CD4-positive, alpha-beta memory T cell (primary cell): ENCODE results near the gene BMP7. TPM values are rescaled to one million over a fixed set of nuclear protein-coding genes. Genes with fewer than 3 reads are reported as not detected.
A peak's percentile ranks its signal among the peaks of the same experiment; 100 is the strongest.

ENCODE experiments used
- CTCF ChIA-PET: fragments of 350-600 bp; sonication (Branson Sonifier 250); formaldehyde crosslinking; loops from one replicate; lab custom pipeline; 2021; ENCODE audit warnings: inconsistent platforms; ENCODE audit not compliant: partially characterized antibody; lab: Charles Lee
- POLR2A ChIA-PET: fragments of 350-600 bp; sonication (Branson Sonifier 250); formaldehyde crosslinking; loops from one replicate; lab custom pipeline; 2021; ENCODE audit not compliant: partially characterized antibody; lab: Charles Lee
- DNase-seq, 5 donors: peaks; one replicate each; pipeline versions ENCODE4 v3.0.0 to v3.0.0-alpha.2; 2020 to 2022; ENCODE audit warnings: mixed read lengths in 1 of 5
- H3K27ac ChIP-seq: one replicate; pipeline ENCODE4 v1.7.0; 2013; ENCODE audit warnings: low read depth, low read length
- H3K27me3 ChIP-seq: 2 replicates; pipeline ENCODE4 v1.7.0; 2013; ENCODE audit warnings: mild to moderate bottlenecking, low read length, moderate library complexity; ENCODE audit not compliant: insufficient read depth
- H3K36me3 ChIP-seq: 2 replicates; pipeline ENCODE4 v1.7.0; 2013; ENCODE audit warnings: mild to moderate bottlenecking, low read length, moderate library complexity; ENCODE audit not compliant: insufficient read depth
- H3K4me1 ChIP-seq: 2 replicates; pipeline ENCODE4 v1.7.0; 2013; ENCODE audit warnings: mild to moderate bottlenecking, low read length, moderate library complexity; ENCODE audit not compliant: insufficient read depth
- H3K4me3 ChIP-seq, 2 donors: one replicate each; pipeline ENCODE4 v1.7.0; 2013; ENCODE audit warnings: low read length in 2 of 2, mild to moderate bottlenecking in 1 of 2
- H3K9me3 ChIP-seq, 2 donors: one replicate each; pipeline ENCODE4 v1.7.0; 2013; ENCODE audit warnings: low read length in 2 of 2, control low read depth in 1 of 2; ENCODE audit not compliant: control insufficient read depth in 1 of 2
- H3K27ac Mint-ChIP-seq, 7 donors: one replicate each; pipeline ENCODE4 v1.8.0; 2020 to 2021; ENCODE audit warnings: mixed read lengths in 7 of 7, mild to moderate bottlenecking in 6 of 7, inconsistent platforms in 3 of 7, moderate library complexity in 3 of 7
- H3K27me3 Mint-ChIP-seq, 2 donors: one replicate each; pipeline ENCODE4 v1.8.0; 2020 to 2021; ENCODE audit warnings: mixed read lengths in 2 of 2
- H3K36me3 Mint-ChIP-seq, 2 donors: one replicate each; pipeline ENCODE4 v1.8.0; 2020 to 2021; ENCODE audit warnings: mixed read lengths in 2 of 2, inconsistent platforms in 1 of 2, mild to moderate bottlenecking in 1 of 2
- H3K4me1 Mint-ChIP-seq, 4 donors: one replicate each; pipeline ENCODE4 v1.8.0; 2020 to 2021; ENCODE audit warnings: mixed read lengths in 4 of 4, mild to moderate bottlenecking in 1 of 4
- H3K4me3 Mint-ChIP-seq, 8 donors: one replicate each; pipeline ENCODE4 v1.8.0; 2020 to 2021; ENCODE audit warnings: mixed read lengths in 8 of 8, mild to moderate bottlenecking in 7 of 8, moderate library complexity in 6 of 8, inconsistent platforms in 3 of 8
- H3K9me3 Mint-ChIP-seq, 8 donors: one replicate each; pipeline ENCODE4 v1.8.0; 2020 to 2021; ENCODE audit warnings: mixed read lengths in 8 of 8, mild to moderate bottlenecking in 5 of 8, inconsistent platforms in 3 of 8, moderate library complexity in 1 of 8
- intact Hi-C: fragments of 100-400 bp; cut with micrococcal nuclease; formaldehyde crosslinking; loops from one replicate; pipeline ENCODE4 v1.15.1; 2023
- polyA plus RNA-seq, 2 donors: library from polyadenylated mRNA; unstranded; fragments of 300-500 nt; fragmentation: Illumina TruSeq; gene quantifications; one replicate each; pipeline ENCODE4 v1.2.3, GENCODE V29; 2021
- total RNA-seq, 2 experiments: library from RNA; stranded (reverse); gene quantifications; one replicate each; pipeline ENCODE4 v1.2.3, GENCODE V29; 2021

Gene BMP7
- total and polyA plus RNA-seq, 4 experiments from 2014 or later: not detected

DNA sequence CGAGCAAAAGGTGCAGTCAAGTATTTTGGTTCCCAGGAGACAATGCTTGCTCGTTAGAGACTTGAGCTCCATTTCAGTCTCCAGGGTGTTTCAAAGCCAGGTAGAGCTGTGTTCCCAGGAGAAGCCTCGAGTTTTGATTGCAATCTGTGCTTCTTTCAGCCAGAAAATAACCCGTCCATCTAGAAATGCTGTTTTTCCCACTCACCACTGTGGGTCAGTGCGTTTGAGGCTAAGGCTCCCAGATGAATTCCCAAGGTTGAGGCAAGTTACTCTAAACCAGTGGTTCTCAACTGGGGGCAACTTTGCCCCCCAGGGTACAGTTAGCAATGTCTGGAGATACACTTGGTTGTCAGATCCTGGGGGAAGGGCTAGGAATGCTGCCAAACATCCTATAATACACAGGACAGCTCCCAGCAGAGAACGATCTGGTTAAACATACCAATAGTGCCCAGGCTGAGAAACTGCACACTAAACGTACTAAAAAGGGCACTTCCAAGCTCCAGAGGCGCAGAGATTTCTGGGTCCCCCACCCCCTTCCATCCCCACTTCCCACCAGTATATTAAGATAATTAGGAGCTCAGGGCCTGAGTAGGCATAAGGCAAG, 13.8 kb downstream of the BMP7 start:
- Histone ChIP-seq H3K4me1 (no peaks in the 10 kb centered on the region), H3K27ac (no peak overlapping the region), H3K36me3 (no peaks in the 10 kb centered on the region), H3K4me3 (no peak overlapping the region), H3K27me3 (no peaks in the 10 kb centered on the region), H3K9me3 (no peaks in the 10 kb centered on the region)
- CTCF ChIA-PET: no interaction called here
- no peak overlapping the region for H3K4me3 Mint-ChIP-seq
- peaks cover 0 to 5% (median 0%) of the 10 kb centered on the region in 8 donors for H3K9me3 Mint-ChIP-seq
- peaks cover 0 to 9% (median 0%) of the 10 kb centered on the region in 4 donors for H3K4me1 Mint-ChIP-seq
- POLR2A ChIA-PET: no interaction called here
- no peak for DNase-seq
- no peak overlapping the region for H3K27ac Mint-ChIP-seq
- intact Hi-C loops: no loop called here
- H3K36me3 Mint-ChIP-seq: no peaks in the 10 kb centered on the region
- H3K27me3 Mint-ChIP-seq: peaks cover 17 to 31% of the 10 kb centered on the region in 2 donors

DNA sequence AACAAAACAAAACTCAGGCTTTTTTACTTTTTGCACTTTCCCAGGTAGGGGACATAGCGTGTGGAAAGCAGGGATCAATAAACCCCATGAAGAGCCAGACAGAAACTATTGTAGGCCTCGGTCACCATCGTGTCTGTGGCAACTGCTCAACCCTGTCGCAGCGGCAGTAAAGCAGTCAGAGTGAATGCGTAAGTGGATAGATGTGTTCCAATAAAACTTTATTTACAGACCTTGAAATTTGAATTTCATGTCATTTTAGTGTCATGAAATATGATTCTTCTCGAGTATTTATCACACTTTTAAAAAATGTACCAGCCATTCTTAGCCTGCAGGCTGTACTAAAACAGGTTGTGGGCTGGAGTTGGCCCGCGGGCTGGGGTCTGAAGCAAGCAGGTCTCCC, 14.5 kb downstream of the BMP7 start:
- POLR2A ChIA-PET: no interaction called here
- Histone ChIP-seq H3K36me3 (no peaks in the 10 kb centered on the region), H3K27me3 (no peaks in the 10 kb centered on the region), H3K4me3 (no peak overlapping the region), H3K4me1 (no peaks in the 10 kb centered on the region), H3K27ac (no peak overlapping the region), H3K9me3 (no peaks in the 10 kb centered on the region)
- no peaks in the 10 kb centered on the region for H3K36me3 Mint-ChIP-seq
- no peak for DNase-seq
- intact Hi-C loops: no loop called here
- peaks cover 18 to 28% of the 10 kb centered on the region in 2 donors for H3K27me3 Mint-ChIP-seq
- peaks cover 0 to 5% (median 0%) of the 10 kb centered on the region in 8 donors for H3K9me3 Mint-ChIP-seq
- CTCF ChIA-PET: no interaction called here
- peaks cover 0 to 9% (median 0%) of the 10 kb centered on the region in 4 donors for H3K4me1 Mint-ChIP-seq
- no peak overlapping the region for H3K4me3 Mint-ChIP-seq
- no peak overlapping the region for H3K27ac Mint-ChIP-seq

- intact Hi-C loops: no loop called here
- peak overlapping the region in 1 of 8 donors; percentile 15 for H3K4me3 Mint-ChIP-seq
- DNase-seq: no peak
Observed at GRCh38 chr20:57251344-57251743, 15.1 kb downstream of the BMP7 start.

GRCh38 chr20:57250607-57251343, 15.7 kb downstream of the BMP7 start:
- H3K4me3 Mint-ChIP-seq: peak overlapping the region in 1 of 8 donors; percentile 15
- H3K27me3 Mint-ChIP-seq: peaks cover 17 to 24% of the 10 kb centered on the region in 2 donors
- intact Hi-C loops: no loop called here
- POLR2A ChIA-PET: no interaction called here
- H3K4me3 ChIP-seq: no peak overlapping the region
- no peaks in the 10 kb centered on the region for H3K36me3 ChIP-seq
- peaks cover 0 to 5% (median 0%) of the 10 kb centered on the region in 8 donors for H3K9me3 Mint-ChIP-seq
- H3K4me1 Mint-ChIP-seq: peaks cover 0 to 9% (median 0%) of the 10 kb centered on the region in 4 donors
- H3K27me3 ChIP-seq: no peaks in the 10 kb centered on the region
- no peaks in the 10 kb centered on the region for H3K9me3 ChIP-seq
- no peak overlapping the region for H3K27ac Mint-ChIP-seq
- no peaks in the 10 kb centered on the region for H3K4me1 ChIP-seq
- no peak overlapping the region for H3K27ac ChIP-seq
- DNase-seq: no peak
- CTCF ChIA-PET: no interaction called here
- H3K36me3 Mint-ChIP-seq: no peaks in the 10 kb centered on the region

More at GRCh38 chr20:57251344-57251743, 15.1 kb downstream of the BMP7 start:
- H3K9me3 Mint-ChIP-seq: peaks cover 0 to 5% (median 0%) of the 10 kb centered on the region in 8 donors
- no peak overlapping the region for H3K27ac Mint-ChIP-seq
- H3K27me3 ChIP-seq: no peaks in the 10 kb centered on the region
- no peaks in the 10 kb centered on the region for H3K9me3 ChIP-seq
- H3K4me3 ChIP-seq: no peak overlapping the region
- H3K36me3 Mint-ChIP-seq: no peaks in the 10 kb centered on the region
- H3K27me3 Mint-ChIP-seq: peaks cover 18 to 26% of the 10 kb centered on the region in 2 donors
- ChIA-PET POLR2A (no interaction called here), CTCF (no interaction called here)
- peaks cover 0 to 9% (median 0%) of the 10 kb centered on the region in 4 donors for H3K4me1 Mint-ChIP-seq
- no peaks in the 10 kb centered on the region for H3K36me3 ChIP-seq
- no peak overlapping the region for H3K27ac ChIP-seq
- H3K4me1 ChIP-seq: no peaks in the 10 kb centered on the region

GRCh38 chr20:57249772-57250171, 16.7 kb downstream of the BMP7 start:
- Histone ChIP-seq H3K9me3 (no peaks in the 10 kb centered on the region), H3K4me1 (no peaks in the 10 kb centered on the region), H3K36me3 (no peaks in the 10 kb centered on the region), H3K4me3 (no peak overlapping the region), H3K27ac (no peak overlapping the region), H3K27me3 (no peaks in the 10 kb centered on the region)
- POLR2A ChIA-PET: no interaction called here
- Mint-ChIP-seq H3K4me3 (no peak overlapping the region), H3K27ac (no peak overlapping the region), H3K27me3 (peaks cover 16 to 19% of the 10 kb centered on the region in 2 donors), H3K9me3 (peaks cover 0 to 5% (median 0%) of the 10 kb centered on the region in 8 donors), H3K4me1 (peaks cover 0 to 9% (median 0%) of the 10 kb centered on the region in 4 donors), H3K36me3 (no peaks in the 10 kb centered on the region)
- intact Hi-C loops: no loop called here
- CTCF ChIA-PET: no interaction called here
- no peak for DNase-seq

GRCh38 chr20:57249073-57249472, 17.4 kb downstream of the BMP7 start:
- intact Hi-C loops: no loop called here
- Mint-ChIP-seq H3K36me3 (no peaks in the 10 kb centered on the region), H3K4me3 (no peak overlapping the region), H3K4me1 (peaks cover 0 to 9% (median 0%) of the 10 kb centered on the region in 4 donors), H3K27me3 (peaks cover 14 to 18% of the 10 kb centered on the region in 2 donors), H3K27ac (no peak overlapping the region), H3K9me3 (peaks cover 0 to 5% (median 0%) of the 10 kb centered on the region in 8 donors)
- H3K4me1 ChIP-seq: no peaks in the 10 kb centered on the region
- ChIA-PET CTCF (no interaction called here), POLR2A (no interaction called here)
- no peak overlapping the region for H3K4me3 ChIP-seq
- H3K36me3 ChIP-seq: no peaks in the 10 kb centered on the region
- DNase-seq: no peak
- H3K27ac ChIP-seq: no peak overlapping the region
- H3K27me3 ChIP-seq: no peaks in the 10 kb centered on the region
- H3K9me3 ChIP-seq: no peaks in the 10 kb centered on the region

- peaks cover 0 to 9% (median 0%) of the 10 kb centered on the region in 4 donors for H3K4me1 Mint-ChIP-seq
- Histone ChIP-seq H3K36me3 (no peaks in the 10 kb centered on the region), H3K9me3 (no peaks in the 10 kb centered on the region), H3K27ac (no peak overlapping the region), H3K4me1 (no peaks in the 10 kb centered on the region), H3K4me3 (no peak overlapping the region), H3K27me3 (no peaks in the 10 kb centered on the region)
- no peaks in the 10 kb centered on the region for H3K36me3 Mint-ChIP-seq
- no peak overlapping the region for H3K27ac Mint-ChIP-seq
- POLR2A ChIA-PET: no interaction called here
- intact Hi-C loops: no loop called here
- CTCF ChIA-PET: no interaction called here
- no peak for DNase-seq
- peaks cover 0 to 5% (median 0%) of the 10 kb centered on the region in 8 donors for H3K9me3 Mint-ChIP-seq
- peaks cover 14 to 18% of the 10 kb centered on the region in 2 donors for H3K27me3 Mint-ChIP-seq
- no peak overlapping the region for H3K4me3 Mint-ChIP-seq
Observed at GRCh38 chr20:57248132-57248797, 18.2 kb downstream of the BMP7 start.
